Spinal cord (tissue), 10 donors: ENCODE data around the gene WNT7B. TPM values are rescaled to one million over a fixed set of nuclear protein-coding genes. Genes with fewer than 3 reads are reported as not detected.

Experiments
- DNase-seq, 6 donors: peaks; one replicate each; pipeline versions ENCODE4 v3.0.0 to v3.0.0-alpha.2; 2013 to 2015; ENCODE audit warnings: low spot score in 6 of 6, low read depth in 4 of 6
- H3K27ac ChIP-seq: one replicate; pipeline ENCODE4 v1.5.1; 2013; ENCODE audit warnings: low read depth, low read length, control low read depth
- H3K27me3 ChIP-seq: one replicate; pipeline ENCODE4 v1.6.1; 2013; ENCODE audit warnings: low read length; ENCODE audit not compliant: control insufficient read depth, insufficient read depth
- H3K36me3 ChIP-seq: one replicate; pipeline ENCODE4 v1.6.1; 2013; ENCODE audit warnings: low read length; ENCODE audit not compliant: control insufficient read depth, insufficient read depth
- H3K4me1 ChIP-seq: one replicate; pipeline ENCODE4 v1.6.1; 2013; ENCODE audit warnings: low read length; ENCODE audit not compliant: control insufficient read depth, insufficient read depth
- H3K4me3 ChIP-seq: one replicate; pipeline ENCODE4 v1.5.1; 2013; ENCODE audit warnings: low read depth, low read length, control low read depth
- H3K9me3 ChIP-seq: one replicate; pipeline ENCODE4 v1.6.1; 2013; ENCODE audit warnings: low read length; ENCODE audit not compliant: control insufficient read depth, insufficient read depth
- WGBS: methylation state at CpG from one replicate; pipeline ENCODE4 v1.1.5; 2013; ENCODE audit warnings: missing lambda C conversion rate; ENCODE audit not compliant: insufficient coverage; 5-methylcytosine and 5-hydroxymethylcytosine counted together
- polyA plus RNA-seq, 2 donors: library from polyadenylated mRNA; unstranded; fragments of 120-200 nt; gene quantifications; one replicate each; pipeline ENCODE4 v1.2.1, GENCODE V29; 2013; ENCODE audit not compliant: insufficient read length in 2 of 2
- total RNA-seq, 2 donors: library from RNA; depleted of rRNA in 1 of 2; stranded (reverse); fragments of 120-200 nt in 1 of 2; fragments of >200 nt in 1 of 2; gene quantifications; one replicate each; pipeline versions ENCODE4 v1.2.3 to v1.2.4, GENCODE V29; 2013 to 2014
- donor health status: healthy.

Gene WNT7B
- total and polyA plus RNA-seq, 4 donors: 2.6 to 24.9 (median 13.3) TPM

GRCh38 chr22:45923835-45924234, 53.1 kb downstream of the WNT7B start:
- H3K27me3 ChIP-seq: no peaks in the 10 kb centered on the region
- H3K27ac ChIP-seq: no peak overlapping the region
- peaks cover 15% of the 10 kb centered on the region for H3K4me1 ChIP-seq
- H3K4me3 ChIP-seq: no peak overlapping the region
- peak in 1 of 6 donors; percentile 15 for DNase-seq
- H3K9me3 ChIP-seq: no peaks in the 10 kb centered on the region
- 30% methylated on average over 15 of the region's 22 CpGs for WGBS
- H3K36me3 ChIP-seq: peaks cover 85% of the 10 kb centered on the region

DNA sequence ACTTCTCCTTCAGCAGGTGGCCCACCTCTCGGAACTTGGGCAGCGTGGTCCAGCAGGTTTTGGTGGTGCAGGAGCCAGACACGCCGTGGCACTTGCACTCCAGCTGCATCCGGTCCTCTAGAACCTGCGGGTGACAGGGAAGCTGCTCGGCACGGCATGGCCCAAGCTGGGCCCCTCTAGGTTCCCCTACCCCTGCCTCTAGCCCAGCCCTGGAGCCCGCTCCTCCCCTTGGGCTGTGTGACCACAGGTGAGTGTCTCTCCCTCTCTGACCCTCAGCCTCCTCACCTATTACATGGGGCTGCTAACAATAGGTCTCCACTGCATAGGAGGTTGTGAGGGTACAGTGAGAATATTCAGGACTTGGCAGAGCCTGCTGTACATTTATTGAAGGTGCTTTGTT, 53.8 kb downstream of the WNT7B start:
- no peak overlapping the region for H3K27ac ChIP-seq
- H3K9me3 ChIP-seq: no peaks in the 10 kb centered on the region
- H3K4me3 ChIP-seq: no peak overlapping the region
- DNase-seq: no peak
- peaks cover 86% of the 10 kb centered on the region for H3K36me3 ChIP-seq
- H3K4me1 ChIP-seq: peaks cover 17% of the 10 kb centered on the region
- 98% methylated on average over 8 of the region's 9 CpGs for WGBS
- H3K27me3 ChIP-seq: no peaks in the 10 kb centered on the region

DNA sequence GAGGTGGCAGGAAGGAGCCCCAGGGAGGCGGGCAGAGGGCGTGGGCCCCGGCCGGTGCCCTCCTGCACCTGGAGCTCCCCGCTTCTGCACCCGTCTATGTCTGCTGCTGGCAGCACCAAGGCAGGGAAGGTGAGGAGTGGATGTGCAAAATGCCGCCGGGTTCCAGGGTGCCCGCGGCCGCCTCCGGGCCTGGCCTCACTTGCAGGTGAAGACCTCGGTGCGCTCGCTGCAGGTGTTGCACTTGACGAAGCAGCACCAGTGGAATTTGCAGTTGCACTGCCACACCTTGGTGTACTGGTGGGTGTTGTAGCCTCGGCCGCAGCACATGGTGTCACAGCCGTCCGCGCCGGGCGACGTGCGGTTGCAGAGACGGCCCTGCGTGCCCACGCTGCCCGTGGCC, 54.3 kb downstream of the WNT7B start:
- 96% methylated on average over 25 of the region's 29 CpGs for WGBS
- Histone ChIP-seq H3K4me3 (no peak overlapping the region), H3K4me1 (peaks cover 17% of the 10 kb centered on the region), H3K27me3 (no peaks in the 10 kb centered on the region), H3K9me3 (no peaks in the 10 kb centered on the region), H3K36me3 (peaks cover 84% of the 10 kb centered on the region), H3K27ac (no peak overlapping the region)
- DNase-seq: no peak

GRCh38 chr22:45922256-45922655, 54.7 kb downstream of the WNT7B start:
- WGBS: 90% methylated on average over 12 of the region's 15 CpGs
- Histone ChIP-seq H3K4me3 (no peak overlapping the region), H3K4me1 (peaks cover 17% of the 10 kb centered on the region), H3K27ac (no peak overlapping the region), H3K27me3 (no peaks in the 10 kb centered on the region), H3K9me3 (no peaks in the 10 kb centered on the region), H3K36me3 (peaks cover 84% of the 10 kb centered on the region)
- no peak for DNase-seq

DNA sequence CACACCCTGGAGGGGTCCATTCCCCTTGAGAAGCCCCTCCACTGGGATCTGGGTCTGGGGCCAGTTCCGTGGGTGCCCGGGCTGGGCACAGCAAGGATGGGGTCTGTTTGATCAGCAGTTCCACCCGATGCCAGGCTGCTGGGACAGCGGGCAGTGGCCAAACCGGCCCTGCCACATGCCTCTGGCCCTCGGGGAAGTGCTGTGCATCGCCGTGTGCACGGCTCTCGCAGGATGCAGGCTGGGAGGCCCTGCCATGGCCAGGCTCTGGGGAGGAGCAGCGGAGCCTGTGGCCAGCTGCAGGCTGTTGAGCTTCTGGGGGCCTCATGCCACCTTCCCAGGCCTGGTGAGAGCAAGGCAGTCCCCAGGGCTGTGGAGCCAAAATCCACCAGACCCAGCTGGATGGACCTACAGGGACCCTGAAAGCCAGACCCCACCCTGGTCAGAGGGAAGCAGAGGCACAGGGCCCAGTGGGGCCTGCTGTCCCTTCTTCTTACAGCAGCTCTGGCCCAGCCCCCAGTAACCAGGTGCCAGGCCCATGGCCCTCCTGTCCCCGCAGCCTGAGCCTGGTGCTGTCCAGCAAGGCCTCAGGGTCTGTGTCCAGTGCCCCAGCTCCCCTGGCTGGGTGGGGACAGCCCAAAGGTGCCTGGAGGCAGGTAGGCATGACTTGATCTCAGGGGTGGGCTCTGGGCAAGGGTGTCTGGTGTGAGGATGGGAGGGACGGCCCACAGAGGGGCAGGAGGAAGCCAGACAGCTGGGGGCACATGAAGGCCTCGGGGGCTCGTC, 57.3 kb downstream of the WNT7B start:
- Histone ChIP-seq H3K27ac (no peak overlapping the region), H3K4me1 (peaks cover 17% of the 10 kb centered on the region), H3K27me3 (no peaks in the 10 kb centered on the region), H3K9me3 (no peaks in the 10 kb centered on the region), H3K4me3 (no peak overlapping the region), H3K36me3 (peaks cover 62% of the 10 kb centered on the region)
- 69% methylated on average over 15 of the region's 15 CpGs for WGBS
- no peak for DNase-seq

- no peak overlapping the region for H3K27ac ChIP-seq
- peaks cover 11% of the 10 kb centered on the region for H3K4me1 ChIP-seq
- peaks cover 3% of the 10 kb centered on the region for H3K9me3 ChIP-seq
- WGBS: 57% methylated on average over 35 of the region's 35 CpGs
- no peak overlapping the region for H3K4me3 ChIP-seq
- no peaks in the 10 kb centered on the region for H3K27me3 ChIP-seq
- H3K36me3 ChIP-seq: peaks cover 52% of the 10 kb centered on the region
- peak in 1 of 6 donors; percentile 22 for DNase-seq
Measured at GRCh38 chr22:45918459-45919370, 58.2 kb downstream of the WNT7B start.

DNA sequence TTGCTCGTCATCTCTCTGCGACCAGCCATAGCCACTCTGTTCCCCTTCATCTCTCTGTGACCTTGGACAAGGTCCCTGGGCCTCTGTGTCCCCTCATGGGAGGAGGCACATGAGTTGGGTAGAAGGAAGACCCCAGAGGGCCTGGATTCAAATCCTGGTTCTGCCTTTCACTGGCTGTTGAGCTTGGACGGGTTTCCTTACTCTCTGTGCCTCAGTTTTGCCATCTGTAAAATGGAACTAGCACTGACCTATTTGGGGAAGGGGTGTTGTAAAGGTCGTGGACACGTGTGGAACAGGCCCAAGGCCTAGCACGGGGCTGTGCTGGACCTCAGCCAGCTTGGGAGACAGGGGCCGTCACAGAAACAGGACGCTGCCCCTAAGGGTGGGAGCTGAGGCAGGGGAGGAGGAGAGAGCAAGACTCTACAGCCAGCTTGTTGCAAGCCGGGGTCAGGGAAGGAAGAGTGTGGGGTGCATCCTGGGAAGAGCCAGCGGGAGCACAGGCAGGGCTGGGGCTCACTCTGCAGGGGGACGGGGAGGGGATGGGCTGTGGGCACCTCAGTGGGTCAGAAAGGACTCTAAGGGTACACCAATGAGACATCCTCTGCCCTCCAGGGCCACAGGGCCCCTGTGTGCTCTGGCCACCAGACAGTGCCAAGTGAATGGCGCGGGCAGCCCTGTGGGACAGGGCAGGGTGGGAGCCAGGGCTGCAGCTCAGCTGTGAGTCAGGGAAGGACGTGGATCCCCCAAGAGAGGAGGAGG, 59.1 kb downstream of the WNT7B start:
- Histone ChIP-seq H3K27me3 (no peaks in the 10 kb centered on the region), H3K9me3 (peaks cover 3% of the 10 kb centered on the region), H3K4me1 (peaks cover 16% of the 10 kb centered on the region), H3K27ac (no peak overlapping the region), H3K36me3 (peaks cover 45% of the 10 kb centered on the region), H3K4me3 (no peak overlapping the region)
- no peak for DNase-seq
- 80% methylated on average over 11 of the region's 14 CpGs for WGBS

DNA sequence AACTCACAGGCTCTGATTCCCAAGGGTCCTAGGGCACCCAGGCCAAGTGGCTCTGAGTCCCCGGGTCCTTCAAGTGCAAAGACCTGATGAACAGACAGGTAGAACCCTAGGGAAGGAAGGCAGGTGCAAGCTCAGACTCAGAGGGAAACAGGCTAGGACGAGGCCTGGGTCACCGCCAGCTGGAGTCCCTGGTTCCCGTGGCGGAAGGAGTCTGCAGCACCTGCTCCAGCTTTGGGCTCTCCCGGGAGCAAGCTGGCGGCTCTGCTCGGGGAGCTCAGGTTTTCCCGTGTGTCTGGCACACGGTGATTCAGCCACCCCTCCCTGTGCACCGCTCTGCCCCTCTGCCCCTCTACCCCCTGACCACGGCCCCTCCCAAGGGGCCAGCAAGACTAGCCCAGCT, 59.8 kb downstream of the WNT7B start:
- peaks cover 37% of the 10 kb centered on the region for H3K36me3 ChIP-seq
- H3K27ac ChIP-seq: no peak overlapping the region
- H3K4me3 ChIP-seq: no peak overlapping the region
- DNase-seq: no peak
- WGBS: 49% methylated on average over 12 of the region's 12 CpGs
- peaks cover 20% of the 10 kb centered on the region for H3K4me1 ChIP-seq
- no peaks in the 10 kb centered on the region for H3K27me3 ChIP-seq
- H3K9me3 ChIP-seq: peaks cover 3% of the 10 kb centered on the region

DNA sequence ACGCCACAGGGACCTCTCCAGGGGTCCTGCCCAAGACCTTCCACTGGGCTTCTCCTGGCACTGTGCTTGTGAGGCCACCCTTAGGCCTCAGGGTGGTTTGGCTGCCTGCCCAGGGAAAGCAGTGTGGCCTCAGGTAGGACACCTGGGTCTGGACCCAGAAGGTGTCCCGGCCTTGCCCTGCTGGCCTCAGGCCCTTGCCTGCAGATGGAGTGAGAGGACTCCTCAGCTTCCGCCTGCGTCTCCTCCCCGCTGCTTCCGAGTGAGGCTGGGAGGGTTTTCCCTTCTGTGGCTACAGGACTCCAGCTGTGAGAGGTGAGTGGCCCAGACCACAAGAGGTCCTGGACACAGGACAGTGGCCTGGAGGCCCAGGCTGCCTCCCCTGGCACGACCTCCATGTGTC, 60.4 kb downstream of the WNT7B start:
- no peak overlapping the region for H3K4me3 ChIP-seq
- peaks cover 3% of the 10 kb centered on the region for H3K9me3 ChIP-seq
- no peak for DNase-seq
- H3K27ac ChIP-seq: no peak overlapping the region
- H3K4me1 ChIP-seq: peaks cover 20% of the 10 kb centered on the region
- H3K36me3 ChIP-seq: peaks cover 34% of the 10 kb centered on the region
- H3K27me3 ChIP-seq: no peaks in the 10 kb centered on the region
- 91% methylated on average over 6 of the region's 7 CpGs for WGBS
